ENCODE data around the gene ZNF793. TPM values are rescaled to one million over a fixed set of nuclear protein-coding genes. Genes with fewer than 3 reads are reported as not detected.

Gene ZNF793
- total RNA-seq, 1 experiment from 2014 or later, result 16.3 TPM

Other genes starting within 250 kb of the ZNF793 start
- 3.3 to 3.9 TPM (median 3.3 TPM) in 3 replicates for gene ZNF527, start 135.8 kb upstream of the ZNF793 start, total RNA-seq (2021)
- gene ZNF569, start 39.5 kb upstream of the ZNF793 start, total RNA-seq (2021), result 12.0 to 15.5 TPM (median 12.9 TPM) in 3 replicates
- 4.7 to 7.2 TPM (median 5.1 TPM) in 3 replicates for gene ZNF570, start 37.6 kb upstream of the ZNF793 start, total RNA-seq (2021)
- gene ZNF571, start 87.9 kb downstream of the ZNF793 start, total RNA-seq (2021), result 3.9 to 5.1 TPM (median 4.4 TPM) in 3 replicates
- gene ZNF540, start 87.9 kb downstream of the ZNF793 start, total RNA-seq (2021), result 0.07 to 0.53 TPM (median 0.28 TPM) in 3 replicates
- 7.1 to 7.7 TPM (median 7.3 TPM) in 3 replicates for gene ZFP30, start 148.5 kb downstream of the ZNF793 start, total RNA-seq (2021)
- 17.5 to 21.2 TPM (median 20.7 TPM) in 3 replicates for gene ZNF607, start 212.8 kb downstream of the ZNF793 start, total RNA-seq (2021)

Data from WTC11 (cell line).